ENCODE data around the gene VMP1. TPM values are rescaled to one million over a fixed set of nuclear protein-coding genes. Genes with fewer than 3 reads are reported as not detected.

Gene VMP1
- total and polyA plus RNA-seq, 4 donors, result 92.5 to 249 (median 157) TPM

GRCh38 chr17:59890720-59891119, 183.3 kb downstream of the VMP1 start:
- peaks cover 0 to 19% (median 3%) of the 10 kb centered on the region in 5 donors for H3K4me1 ChIP-seq (ENCODE audit: control insufficient read depth in 5 of 5, insufficient read depth in 5 of 5, low read length in 5 of 5)
- DNase-seq (no peak), ATAC-seq (ENCODE audit: insufficient read depth, low FRiP score) (no peak)
- H3K27ac ChIP-seq (ENCODE audit: low read depth in 1 of 2, low read length in 1 of 2), result no peak overlapping the region
- H3K36me3 ChIP-seq (ENCODE audit: control insufficient read depth in 4 of 4, insufficient read depth in 4 of 4, low read length in 4 of 4), result peaks cover 0 to 8% (median under 1%) of the 10 kb centered on the region in 4 donors
- no peaks in the 10 kb centered on the region for H3K9me3 ChIP-seq (ENCODE audit: control insufficient read depth in 4 of 4, insufficient read depth in 3 of 4, low read length in 3 of 4)
- no peak overlapping the region for H3K9ac ChIP-seq (ENCODE audit: insufficient read depth in 1 of 2, low read length in 2 of 2)
- no peak overlapping the region for H3K4me3 ChIP-seq
- no peaks in the 10 kb centered on the region for H3K27me3 ChIP-seq (ENCODE audit: control insufficient read depth in 3 of 3, insufficient read depth in 3 of 3, low read length in 2 of 3)
- WGBS, 2 donors, result 98 to 100% methylated on average over 2 of the region's 2 CpGs
- TF ChIP-seq CTCF (IDR thresholded peaks at IDR 0.05; ENCODE audit: control extremely low read depth, extremely low read depth), result no peak

Small RNA genes within 50 kb of the gene (small RNA-seq; reads per million reads assigned to genes)
- not detected for gene AC040904.1 (ENCODE audit: low replicate concordance)
- gene RNU6-450P (ENCODE audit: low replicate concordance), result not detected

Other genes starting within 250 kb of the VMP1 start
- 10 to 100 TPM; 21.7 to 74.5 TPM for gene DHX40, start 142.0 kb upstream of the VMP1 start, total RNA-seq
- gene DHX40, start 142.0 kb upstream of the VMP1 start, polyA plus RNA-seq, result 10 to 100 TPM; 12.5 to 18.3 TPM
- 100 to 1,000 TPM; 232 to 246 TPM for gene CLTC, start 87.8 kb upstream of the VMP1 start, total RNA-seq
- gene CLTC, start 87.8 kb upstream of the VMP1 start, polyA plus RNA-seq, result 10 to 100 TPM; 87.7 to 92.0 TPM
- gene PTRH2, start 224 bp upstream of the VMP1 start, total RNA-seq, result 10 to 100 TPM; 10.5 to 17.8 TPM
- gene PTRH2, start 224 bp upstream of the VMP1 start, polyA plus RNA-seq, result 10 to 100 TPM; 40.4 to 66.0 TPM
- gene TUBD1, start 185.3 kb downstream of the VMP1 start, total RNA-seq, result 10 to 100 TPM in 1 of 2 donors, 1 to 10 TPM in 1; 5.7 to 15.3 TPM
- gene TUBD1, start 185.3 kb downstream of the VMP1 start, polyA plus RNA-seq, result 1 to 10 TPM; 4.8 to 5.1 TPM
- gene RPS6KB1, start 185.5 kb downstream of the VMP1 start, total RNA-seq, result 10 to 100 TPM; 25.1 to 59.2 TPM
- 10 to 100 TPM in 1 of 2 donors, 1 to 10 TPM in 1; 8.7 to 10.0 TPM for gene RPS6KB1, start 185.5 kb downstream of the VMP1 start, polyA plus RNA-seq

All from lung (tissue), 13 donors.